ENCODE results near the gene MOV10.

Gene MOV10

GRCh38 chr1:112675728-112676381 is 1.4 kb downstream of the MOV10 start:
- no peak for DNase-seq

- no peak for DNase-seq
Observed at GRCh38 chr1:112676543-112676942, 2.1 kb downstream of the MOV10 start.

- DNase-seq = no peak
Observed at GRCh38 chr1:112677501-112677900, 3.0 kb downstream of the MOV10 start.

GRCh38 chr1:112678605-112679004 is 4.1 kb downstream of the MOV10 start:
- no peak for DNase-seq

- no peak for DNase-seq
Observed at GRCh38 chr1:112685913-112686312, 11.5 kb downstream of the MOV10 start.

- DNase-seq = no peak
Observed at GRCh38 chr1:112686417-112686816, 12.0 kb downstream of the MOV10 start.

GRCh38 chr1:112686835-112687234 is 12.4 kb downstream of the MOV10 start:
- DNase-seq = no peak

GRCh38 chr1:112687361-112687760 is 12.9 kb downstream of the MOV10 start:
- no peak for DNase-seq

GRCh38 chr1:112687785-112688496 is 13.5 kb downstream of the MOV10 start:
- no peak for DNase-seq

GRCh38 chr1:112688781-112689193 is 14.3 kb downstream of the MOV10 start:
- DNase-seq = no peak

- no peak for DNase-seq
Observed at GRCh38 chr1:112689196-112689841, 14.9 kb downstream of the MOV10 start.

- DNase-seq = no peak
Observed at GRCh38 chr1:112689842-112690237, 15.4 kb downstream of the MOV10 start.

GRCh38 chr1:112692681-112693080 is 18.2 kb downstream of the MOV10 start:
- DNase-seq = no peak

GRCh38 chr1:112693821-112694220 is 19.4 kb downstream of the MOV10 start:
- no peak for DNase-seq

- DNase-seq = no peak
Observed at GRCh38 chr1:112694363-112694929, 20.0 kb downstream of the MOV10 start.

- no peak for DNase-seq
Observed at GRCh38 chr1:112695276-112695675, 20.8 kb downstream of the MOV10 start.

- no peak for DNase-seq
Observed at GRCh38 chr1:112696578-112697314, 22.3 kb downstream of the MOV10 start.

- DNase-seq = no peak
Observed at GRCh38 chr1:112697781-112698201, 23.3 kb downstream of the MOV10 start.

- no peak for DNase-seq
Observed at GRCh38 chr1:112698366-112699310, 24.2 kb downstream of the MOV10 start.

- DNase-seq = peak; percentile 49 to 73 (median 66)
Observed at GRCh38 chr1:112699425-112700144, 25.1 kb downstream of the MOV10 start.
